ENCODE measurements around the gene GATM.
"Not testable (repeated sequence)": the region's sequence is repeated elsewhere in the genome, so short reads cannot be mapped to it uniquely, and the experiment has no call there.

Gene GATM

DNA sequence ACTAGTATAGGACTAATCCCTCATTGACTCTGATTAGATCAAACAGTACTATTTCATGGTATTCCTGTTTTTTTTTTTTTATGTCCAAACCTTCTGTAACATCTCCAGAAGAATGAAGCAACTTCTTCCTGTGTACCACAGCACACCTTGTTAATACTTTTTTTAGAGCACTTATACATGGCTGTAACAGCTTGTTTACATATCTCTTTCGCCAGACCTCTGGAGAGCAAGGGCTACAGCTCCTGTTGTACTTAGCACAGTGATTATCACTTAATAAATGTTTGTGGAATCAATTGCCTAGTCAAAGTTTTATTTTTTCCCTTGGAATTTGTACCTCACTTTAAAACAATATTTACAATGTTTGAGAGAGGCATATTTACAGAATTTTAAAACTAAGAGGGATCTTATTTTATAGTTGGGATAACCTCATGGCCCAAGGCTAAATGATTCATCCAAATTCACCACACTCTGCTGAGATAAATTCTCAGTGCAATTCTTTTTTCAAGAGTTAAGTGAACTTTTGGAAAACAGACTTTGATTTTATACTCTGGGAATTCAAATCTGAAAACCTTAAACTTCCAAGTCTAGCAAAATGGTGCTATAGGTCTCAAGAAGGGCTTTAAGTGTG is 9.2 kb upstream of the GATM start:
- DNase-seq, result no peak

DNA sequence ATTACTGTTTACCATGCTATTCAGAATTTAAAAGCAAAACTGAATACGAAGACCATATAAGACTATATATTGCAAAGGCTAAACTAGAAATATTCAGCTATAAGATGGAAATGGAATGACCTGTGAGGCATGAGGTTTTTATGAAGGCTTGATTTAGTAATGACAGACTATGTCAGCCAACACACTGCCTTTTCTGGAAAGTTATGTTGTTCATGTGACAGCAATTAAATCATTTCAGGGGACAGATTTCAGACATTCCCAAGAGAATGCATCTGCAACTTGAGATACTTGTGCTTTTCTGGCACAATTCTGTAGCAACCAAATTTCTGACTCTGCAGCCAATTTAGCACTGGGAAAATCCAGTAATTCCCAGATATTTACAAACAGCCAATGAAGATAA is 8.6 kb upstream of the GATM start:
- no peak for DNase-seq

DNA sequence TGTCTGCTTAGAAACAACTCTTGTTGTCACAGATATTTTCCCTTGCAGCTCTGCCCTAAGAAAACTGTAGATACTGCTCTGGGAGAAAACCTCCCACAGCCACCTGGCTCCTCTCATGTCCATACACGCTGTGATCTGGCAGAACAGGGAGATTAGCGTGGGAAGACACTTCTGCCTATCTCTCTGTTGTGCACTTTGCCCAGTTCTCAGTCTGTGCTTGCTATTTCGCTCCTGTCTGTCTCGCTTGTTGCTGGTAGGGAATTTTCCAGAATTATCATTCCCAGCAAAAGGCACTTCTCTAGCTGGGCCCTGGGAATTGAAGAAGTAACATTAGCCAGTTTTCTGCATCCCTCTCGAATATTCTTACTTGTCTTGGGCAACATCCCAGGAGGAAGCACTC is 8.1 kb upstream of the GATM start:
- no peak for DNase-seq

DNA sequence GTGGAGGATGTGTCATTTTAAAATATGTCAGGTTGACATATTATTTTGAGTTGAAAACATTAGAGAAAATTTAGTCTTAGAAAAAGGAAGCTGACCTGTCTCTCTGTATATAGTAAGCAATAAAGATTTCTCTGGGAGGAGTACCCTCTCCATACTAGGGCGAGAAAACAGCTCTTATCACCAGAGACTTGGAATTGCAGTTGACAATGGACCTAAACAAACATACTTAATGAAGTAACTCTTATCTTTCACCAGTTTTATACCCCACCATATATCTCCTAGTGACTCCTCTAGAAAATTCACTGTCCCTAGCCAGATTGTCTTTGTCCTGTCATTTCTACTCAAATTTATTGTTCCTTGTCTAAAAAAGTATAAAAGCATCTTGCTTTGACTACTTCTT is 7.2 kb upstream of the GATM start:
- no peak for DNase-seq

DNA sequence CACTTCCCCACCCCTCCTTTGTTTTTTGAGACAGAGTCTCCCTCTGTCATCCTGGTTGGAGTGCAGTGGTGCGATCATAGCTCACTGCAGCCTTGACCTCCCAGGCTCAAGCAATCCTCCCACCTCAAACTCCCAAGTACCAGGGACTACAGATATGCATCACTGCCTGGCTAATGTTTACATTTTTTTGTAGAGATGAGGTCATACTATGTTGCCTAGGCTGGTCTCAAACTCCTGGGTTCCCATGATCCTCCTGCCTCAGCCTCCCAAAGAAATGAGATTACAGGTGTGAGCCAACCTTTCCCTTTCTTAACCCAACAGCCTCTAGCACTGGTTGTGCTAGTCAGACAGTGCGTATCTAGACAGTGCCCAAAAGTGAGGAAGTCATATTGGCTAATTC is 6.4 kb upstream of the GATM start:
- no peak for DNase-seq

DNA sequence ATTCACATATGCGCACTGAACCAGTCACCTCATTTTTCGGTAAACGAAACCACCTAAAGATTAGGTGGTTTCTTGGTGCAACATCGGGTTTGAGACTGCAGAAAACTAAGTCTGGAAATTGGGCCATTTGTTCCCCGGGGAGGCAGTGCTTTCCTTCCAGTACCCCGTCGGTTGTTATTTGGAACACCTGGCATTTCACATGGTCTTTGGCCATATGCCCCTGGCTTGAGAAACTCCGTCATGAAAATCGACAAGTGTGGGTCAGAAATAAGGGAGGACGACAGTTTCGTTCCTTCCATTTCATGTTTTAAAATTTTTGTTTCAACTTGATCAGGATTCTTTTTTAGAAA is 544 bp upstream of the GATM start:
- DNase-seq, result no peak

DNA sequence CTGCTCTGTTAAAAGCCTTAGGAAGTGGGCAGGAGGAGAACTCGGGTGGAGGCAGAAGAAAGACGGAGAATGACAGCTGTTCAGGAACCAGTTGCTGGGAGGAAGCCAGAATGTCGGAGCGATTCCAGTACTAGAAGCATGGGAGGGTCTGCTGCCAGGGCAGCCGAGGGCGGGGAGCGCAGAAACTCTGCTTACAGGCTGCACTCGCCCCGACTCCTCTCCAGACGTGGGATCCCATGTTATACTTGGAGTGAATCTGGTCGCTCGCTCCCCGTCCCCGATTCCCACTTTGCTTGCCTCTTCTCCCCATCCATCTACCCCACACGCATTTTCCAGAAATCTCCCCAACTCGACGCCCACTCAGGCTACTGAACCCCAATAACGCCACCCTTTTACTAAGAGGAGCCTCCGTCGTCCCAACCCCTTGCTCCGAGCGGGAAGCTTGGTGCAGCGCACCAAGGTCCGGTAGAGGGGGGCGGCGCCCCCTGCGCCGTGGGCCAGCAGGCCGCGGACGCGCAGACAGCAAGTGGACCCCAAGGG is 665 bp downstream of the GATM start:
- no peak for DNase-seq

DNA sequence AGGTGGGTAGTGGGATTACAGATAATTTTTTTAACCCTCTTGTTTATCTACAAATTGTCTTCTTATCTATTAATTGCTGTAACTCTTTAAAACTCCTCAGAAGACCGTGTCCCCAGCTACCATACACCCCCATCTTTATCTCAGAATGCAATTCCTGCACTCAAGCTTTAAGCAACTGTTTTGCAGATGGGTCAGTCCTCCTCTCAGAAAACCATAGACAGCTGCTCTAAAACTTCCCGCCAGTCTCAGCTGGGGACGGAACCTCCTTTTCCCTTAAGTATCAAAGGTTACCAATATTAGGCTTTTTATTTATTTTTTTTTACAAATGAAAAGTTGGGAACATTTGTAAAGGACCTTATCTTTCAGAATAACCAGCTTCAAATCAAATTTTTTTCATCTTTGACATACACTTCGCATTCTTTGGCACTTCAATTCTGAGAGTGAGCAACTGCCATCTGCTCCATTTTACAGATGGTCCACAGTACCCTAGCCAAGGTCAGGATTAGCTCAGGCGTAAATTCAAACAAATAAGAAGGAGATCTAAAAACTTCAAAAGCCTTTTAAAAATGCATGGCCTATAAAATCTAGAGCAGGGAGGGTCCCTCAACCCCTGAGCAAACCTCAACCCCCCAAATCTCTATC is 1.3 kb downstream of the GATM start:
- no peak for DNase-seq

DNA sequence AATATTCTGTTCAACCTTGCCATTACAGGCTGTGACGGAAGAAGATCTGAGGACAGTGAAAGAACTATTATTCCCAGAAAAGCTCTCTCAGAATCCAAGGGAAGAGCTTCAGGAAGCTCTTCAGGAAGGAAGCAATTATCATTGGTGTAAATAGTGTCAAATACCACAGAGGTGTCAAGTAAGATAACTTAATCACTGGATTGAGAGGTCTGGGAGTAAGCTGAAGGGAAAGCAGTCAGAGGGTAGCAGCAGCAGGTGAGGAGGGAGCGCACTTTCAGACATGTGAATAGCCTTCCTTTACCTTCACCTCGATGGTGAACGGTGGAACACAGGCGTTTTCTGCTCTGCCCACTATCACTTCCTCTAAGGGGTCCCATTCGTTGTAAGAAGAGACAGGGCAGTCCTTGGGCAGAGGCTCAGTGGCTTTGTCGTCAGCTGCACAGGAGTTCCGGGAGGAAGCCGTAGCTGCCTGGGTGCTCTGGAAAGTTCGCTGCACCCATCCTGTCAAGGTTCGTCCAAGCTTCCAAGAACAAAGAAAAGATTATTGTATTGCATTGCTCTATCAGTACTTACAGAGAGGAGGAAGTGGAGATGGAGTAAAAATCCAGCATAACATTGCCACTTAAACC is 1.9 kb downstream of the GATM start:
- no peak for DNase-seq

DNA sequence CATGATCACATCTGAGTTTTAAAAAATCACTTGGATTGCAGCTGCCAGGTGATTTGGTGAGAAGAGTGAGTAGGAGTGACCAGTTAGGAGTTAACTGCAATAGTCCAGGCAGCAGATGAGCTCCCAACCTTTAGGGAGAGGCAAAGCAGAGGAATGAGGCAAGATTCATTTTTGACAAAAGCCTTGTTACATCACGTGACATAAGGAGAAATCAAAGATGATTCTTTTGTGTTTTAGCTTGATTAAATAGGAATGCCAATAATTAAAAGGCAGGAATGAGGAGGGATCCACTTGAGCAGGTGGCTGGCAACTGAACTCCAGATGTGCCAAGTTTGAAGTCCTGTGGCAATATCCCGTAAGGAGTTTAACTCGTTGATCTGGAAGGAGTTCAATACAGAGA is 2.5 kb downstream of the GATM start:
- no peak for DNase-seq

DNA sequence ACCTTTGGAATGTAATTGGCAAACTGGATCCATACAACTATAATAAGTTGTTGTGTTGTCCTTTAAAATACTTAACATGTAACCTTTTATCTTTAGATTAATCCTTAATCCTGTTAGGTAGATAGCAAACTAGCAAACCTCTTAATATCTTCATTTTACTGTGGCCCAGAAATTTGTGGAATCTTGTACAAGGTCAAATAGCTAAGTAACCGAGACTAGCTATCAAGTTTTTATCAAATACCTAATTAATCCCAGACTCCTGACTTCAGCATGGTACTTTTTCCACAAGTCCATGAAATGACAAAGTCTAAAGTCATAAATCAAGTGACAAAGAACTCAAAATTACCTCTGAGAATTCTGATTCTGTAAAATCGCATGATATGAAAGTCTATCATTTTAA is 4.4 kb downstream of the GATM start:
- DNase-seq, result no peak

DNA sequence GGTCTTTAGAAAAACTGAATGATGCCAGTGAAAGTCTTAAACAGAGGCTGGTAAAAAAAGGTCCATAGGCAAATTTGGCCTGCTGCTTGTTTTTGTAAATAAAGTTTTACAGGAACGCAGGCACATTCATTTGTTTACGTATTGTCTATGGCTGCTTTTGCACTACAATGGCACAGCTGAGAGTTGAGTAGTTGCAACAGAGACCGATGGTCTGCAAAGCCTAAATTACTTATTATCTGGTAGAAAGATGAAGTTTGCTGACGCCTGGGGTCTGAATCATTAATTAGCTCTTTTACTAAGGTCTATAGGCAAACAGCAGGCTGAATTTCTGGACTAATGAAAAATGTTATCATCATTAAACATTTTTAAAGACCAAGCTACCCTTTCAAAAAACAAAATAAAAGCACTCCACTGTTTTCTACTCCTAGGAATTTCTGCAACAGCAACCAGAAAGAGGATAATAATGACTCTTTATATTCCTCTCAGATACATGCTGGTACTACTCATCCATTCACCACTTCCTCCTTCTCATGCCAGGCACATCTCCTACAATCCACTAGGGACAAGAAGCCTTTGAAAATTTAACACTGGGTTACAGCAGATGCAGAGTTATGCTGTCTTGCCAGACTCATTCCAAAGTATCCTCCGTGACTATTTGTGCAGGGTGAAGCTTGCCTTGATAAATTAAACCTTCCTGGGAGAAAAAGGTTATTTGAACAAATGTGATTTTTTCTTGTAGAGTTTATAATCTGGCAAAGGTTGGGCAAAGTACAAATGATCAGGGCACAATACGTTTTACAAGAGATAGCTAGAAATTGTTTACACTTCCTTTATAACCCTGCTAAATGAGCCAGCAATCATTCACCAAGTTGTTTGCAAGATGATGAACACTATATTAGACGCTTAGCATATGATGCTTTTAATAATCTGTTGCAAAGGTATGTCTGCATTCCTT is 6.0 kb downstream of the GATM start:
- no peak for DNase-seq

DNA sequence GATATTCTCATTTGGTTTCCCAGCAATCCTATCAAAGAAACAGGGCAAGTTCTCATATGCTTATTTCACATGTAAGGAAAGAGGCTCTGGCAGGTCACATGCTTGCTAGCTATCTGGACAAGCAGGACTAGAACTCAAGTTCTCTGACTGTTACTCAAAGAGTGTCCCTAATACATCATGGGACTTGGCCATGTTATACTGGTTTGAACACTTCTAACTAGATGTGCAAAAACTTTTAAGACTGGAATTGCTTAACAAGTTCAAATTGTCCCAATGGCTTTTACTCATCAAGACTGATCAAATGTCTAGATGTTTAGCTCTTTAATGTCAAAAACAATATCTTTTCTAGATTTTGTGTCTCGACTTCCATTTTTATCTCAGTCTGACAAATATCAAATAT is 6.8 kb downstream of the GATM start:
- DNase-seq, result no peak

DNA sequence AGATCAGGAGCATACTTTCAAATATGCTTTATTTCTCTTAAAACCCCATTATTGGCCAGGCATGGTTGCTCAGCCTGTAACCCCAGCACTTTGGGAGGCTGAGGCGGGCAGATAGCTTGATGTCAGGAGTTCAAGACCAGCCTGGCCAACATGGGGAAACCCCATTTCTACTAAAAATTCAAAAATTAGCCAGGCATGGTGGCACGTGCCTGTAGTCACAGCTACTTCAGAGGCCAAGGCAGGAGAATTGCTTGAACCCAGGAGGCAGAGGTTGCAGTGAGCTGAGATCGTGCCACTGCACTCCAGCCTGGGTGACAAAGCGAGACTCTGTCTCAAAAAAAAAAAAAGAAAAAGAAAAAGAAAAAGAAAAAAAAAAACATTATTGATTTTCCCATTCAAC is 8.3 kb downstream of the GATM start:
- not testable (repeated sequence) for DNase-seq

DNA sequence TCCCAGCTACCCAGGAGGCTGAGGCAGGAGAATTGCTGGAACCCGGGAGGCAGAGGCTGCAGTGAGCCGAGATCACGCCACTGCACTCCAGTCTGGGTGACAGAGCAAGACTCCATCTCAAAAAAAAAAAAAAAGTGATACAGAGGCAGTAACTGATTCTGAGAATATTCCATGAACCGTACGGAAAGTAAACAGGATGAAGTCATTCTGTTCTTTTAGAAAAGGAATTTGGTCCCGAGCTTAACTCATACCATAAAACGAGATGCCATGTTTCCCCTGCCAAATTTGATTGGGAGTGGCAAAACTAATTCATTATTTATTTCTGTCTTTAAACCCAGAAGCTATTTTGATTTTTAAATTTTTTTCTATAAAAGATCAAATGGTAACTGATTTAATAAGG is 11.1 kb downstream of the GATM start:
- not testable (repeated sequence) for DNase-seq

DNA sequence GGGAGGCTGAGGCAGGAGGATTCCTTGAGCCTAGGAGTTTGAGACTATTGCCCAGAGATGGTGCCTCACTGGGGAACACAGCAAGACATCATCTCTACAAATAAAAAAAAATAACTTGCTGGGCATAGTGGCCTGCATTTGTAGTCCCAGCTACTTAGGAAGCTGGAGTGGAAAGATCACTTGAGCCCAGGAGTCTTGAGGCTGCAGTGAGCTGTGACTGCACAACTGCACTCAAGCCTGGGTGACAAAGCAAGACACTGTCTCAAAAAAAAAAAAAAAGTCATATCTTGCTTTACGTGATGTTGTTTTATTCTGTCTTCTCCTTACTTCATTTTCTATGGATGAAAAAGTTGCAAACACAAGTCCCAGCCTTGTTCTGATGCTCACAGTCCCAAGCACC is 14.1 kb downstream of the GATM start:
- no peak for DNase-seq

DNA sequence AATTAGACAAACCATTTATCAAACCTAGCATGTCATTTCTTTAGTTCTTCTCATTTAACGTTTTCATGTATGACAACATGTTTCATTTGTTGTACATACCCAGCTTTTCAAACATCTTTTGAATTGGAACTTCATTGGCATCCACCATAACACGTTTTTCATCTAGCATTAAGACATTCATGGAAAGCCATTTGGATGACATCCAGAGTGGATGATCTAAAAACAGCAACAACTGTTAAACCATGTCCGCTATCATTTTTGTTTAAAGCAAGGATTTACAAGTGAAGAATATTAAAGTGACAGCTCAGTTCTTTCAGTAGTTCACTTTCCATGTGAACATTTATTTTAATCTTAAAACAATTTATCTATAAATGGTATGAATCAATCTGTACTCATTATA is 14.5 kb downstream of the GATM start:
- no peak for DNase-seq

DNA sequence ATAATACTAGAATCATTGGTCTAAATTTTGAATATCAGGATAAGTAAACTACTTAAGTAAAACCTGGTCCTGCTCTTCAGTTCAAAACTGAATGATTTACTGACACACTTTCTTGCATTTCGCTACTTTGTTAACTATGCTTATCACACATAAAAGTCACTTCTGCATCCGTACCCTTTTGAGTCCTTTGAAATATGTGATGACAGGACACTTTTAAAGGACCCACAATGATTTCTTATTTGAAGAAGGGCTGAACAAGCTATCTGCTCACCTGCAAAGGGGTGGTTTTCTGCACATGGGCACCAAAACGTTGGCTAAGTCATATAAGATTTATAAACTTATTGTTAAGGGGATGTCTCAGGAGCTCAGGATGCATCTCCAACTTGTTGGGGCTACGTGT is 15.0 kb downstream of the GATM start:
- DNase-seq, result no peak

DNA sequence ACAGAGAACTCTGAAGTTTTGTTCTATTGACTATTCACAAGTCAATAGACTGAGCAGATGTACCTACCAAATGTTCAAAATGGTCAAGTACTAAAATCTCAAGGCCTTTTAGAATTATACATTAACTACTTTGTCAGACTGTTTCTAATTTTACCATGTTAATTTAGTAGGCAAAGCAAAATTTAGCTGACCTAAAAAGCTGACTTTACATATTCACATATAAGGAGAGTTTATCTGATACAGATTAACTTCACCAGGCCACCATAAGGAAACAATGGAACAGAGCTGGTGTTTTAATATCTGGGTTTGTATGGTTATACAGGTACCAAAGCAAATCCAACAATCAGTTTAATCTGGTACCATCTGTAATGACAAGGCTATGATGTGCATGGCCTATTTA is 15.9 kb downstream of the GATM start:
- no peak for DNase-seq

DNA sequence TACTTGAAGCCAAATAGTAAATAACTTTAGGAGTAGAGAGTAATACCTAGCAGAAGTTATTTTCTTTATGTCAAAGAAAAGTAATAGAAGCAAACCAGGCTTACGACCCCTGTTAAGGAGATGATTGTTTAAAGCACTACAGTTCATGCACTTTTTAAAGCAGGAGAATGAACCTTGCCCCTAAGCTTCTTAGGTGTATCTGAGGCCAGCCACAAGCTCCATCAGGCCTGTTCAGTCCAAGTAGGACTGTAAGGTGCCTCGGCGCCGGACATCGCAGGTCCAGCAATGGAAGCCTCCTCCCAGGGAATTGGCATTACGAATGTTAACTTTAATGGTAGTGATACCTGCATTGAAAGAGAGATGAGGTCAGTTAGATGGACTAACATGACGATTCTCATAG is 16.5 kb downstream of the GATM start:
- no peak for DNase-seq

DNA sequence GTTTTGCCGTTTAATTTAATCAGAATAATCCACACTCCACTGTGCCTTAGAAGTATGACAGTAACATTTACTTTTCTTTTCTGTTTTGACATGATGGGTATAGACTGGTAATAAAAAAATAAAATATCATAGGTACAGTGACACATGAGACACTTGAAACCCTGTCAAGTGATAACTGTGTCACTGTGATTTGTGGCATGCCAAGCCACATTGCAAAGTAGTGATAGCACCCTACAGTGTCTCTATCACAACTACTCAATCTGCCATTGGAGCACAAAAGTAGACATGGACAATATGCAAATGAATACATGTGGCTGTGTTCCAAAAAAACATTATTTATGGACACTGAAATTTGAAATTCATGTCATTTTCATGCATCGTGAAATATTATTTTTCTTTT is 22.5 kb downstream of the GATM start:
- no peak for DNase-seq

DNA sequence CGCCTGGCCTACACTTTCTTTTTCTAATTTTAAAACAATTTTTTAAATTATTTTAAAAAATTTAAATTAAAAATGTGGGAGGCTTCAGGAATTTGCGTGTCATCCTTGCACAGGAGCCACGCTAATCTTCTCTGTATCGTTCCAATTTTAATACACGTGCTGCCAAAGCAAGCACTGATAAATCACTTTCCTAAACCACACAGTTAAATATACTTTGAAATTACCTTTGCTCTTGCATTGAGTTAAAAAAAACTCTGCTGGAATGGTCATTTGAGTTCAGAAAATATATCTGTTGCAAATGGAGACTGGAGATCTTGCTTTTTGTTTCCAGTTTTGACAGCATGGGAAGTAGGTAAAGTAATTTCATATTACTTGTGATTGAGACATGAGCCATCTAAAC is 23.6 kb downstream of the GATM start:
- DNase-seq, result no peak

DNA sequence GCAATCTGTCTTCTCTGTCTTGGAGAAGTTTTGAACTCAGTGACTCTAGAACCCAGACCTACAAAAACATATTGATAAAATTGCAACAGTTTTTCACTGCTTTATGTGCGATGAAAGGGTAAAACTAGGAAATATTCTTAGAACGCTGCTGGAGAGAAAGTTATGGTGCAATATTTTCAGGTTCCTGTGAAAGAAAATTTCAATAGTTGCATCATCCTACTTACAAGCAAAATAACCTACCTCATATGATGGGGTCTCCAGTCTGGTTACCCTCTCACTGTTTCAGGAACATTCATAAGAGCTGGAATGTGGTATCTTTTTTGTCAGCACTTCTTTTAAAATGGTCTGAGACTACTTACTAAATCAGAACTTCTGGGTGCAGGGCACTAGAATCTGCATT is 27.1 kb downstream of the GATM start:
- DNase-seq, result no peak

DNA sequence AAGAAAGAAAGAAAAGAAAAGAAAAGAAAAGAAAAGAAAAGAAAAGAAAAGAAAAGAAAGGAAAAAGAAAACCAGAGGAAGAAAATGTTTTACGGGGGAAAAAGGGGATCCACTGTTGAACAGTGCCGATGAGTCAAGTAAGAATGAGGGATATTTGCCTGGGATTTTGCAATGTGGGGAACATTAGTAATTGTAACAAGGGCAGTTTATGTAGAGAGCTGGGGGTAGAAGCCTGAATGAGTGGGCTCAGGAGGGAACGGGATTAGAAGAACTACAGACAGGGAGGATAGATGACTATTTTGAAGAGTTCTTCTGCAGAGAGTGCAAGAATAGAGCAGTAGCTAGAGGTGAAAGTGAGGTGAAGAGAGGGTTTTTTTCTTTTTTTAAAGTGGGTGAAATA is 28.7 kb downstream of the GATM start:
- DNase-seq, result no peak

All from NCI-H2107 (cell line).